Spinal cord (tissue), 10 donors: ENCODE measurements around the gene TARS3. TPM values are rescaled to one million over a fixed set of nuclear protein-coding genes. Genes with fewer than 3 reads are reported as not detected.

Experiments
- DNase-seq, 6 donors: peaks; one replicate each; pipeline versions ENCODE4 v3.0.0 to v3.0.0-alpha.2; 2013 to 2015; ENCODE audit warnings: low spot score in 6 of 6, low read depth in 4 of 6
- H3K27ac ChIP-seq: one replicate; pipeline ENCODE4 v1.5.1; 2013; ENCODE audit warnings: low read depth, low read length, control low read depth
- H3K27me3 ChIP-seq: one replicate; pipeline ENCODE4 v1.6.1; 2013; ENCODE audit warnings: low read length; ENCODE audit not compliant: control insufficient read depth, insufficient read depth
- H3K36me3 ChIP-seq: one replicate; pipeline ENCODE4 v1.6.1; 2013; ENCODE audit warnings: low read length; ENCODE audit not compliant: control insufficient read depth, insufficient read depth
- H3K4me1 ChIP-seq: one replicate; pipeline ENCODE4 v1.6.1; 2013; ENCODE audit warnings: low read length; ENCODE audit not compliant: control insufficient read depth, insufficient read depth
- H3K4me3 ChIP-seq: one replicate; pipeline ENCODE4 v1.5.1; 2013; ENCODE audit warnings: low read depth, low read length, control low read depth
- H3K9me3 ChIP-seq: one replicate; pipeline ENCODE4 v1.6.1; 2013; ENCODE audit warnings: low read length; ENCODE audit not compliant: control insufficient read depth, insufficient read depth
- WGBS: methylation state at CpG from one replicate; pipeline ENCODE4 v1.1.5; 2013; ENCODE audit warnings: missing lambda C conversion rate; ENCODE audit not compliant: insufficient coverage; 5-methylcytosine and 5-hydroxymethylcytosine counted together
- polyA plus RNA-seq, 2 donors: library from polyadenylated mRNA; unstranded; fragments of 120-200 nt; gene quantifications; one replicate each; pipeline ENCODE4 v1.2.1, GENCODE V29; 2013; ENCODE audit not compliant: insufficient read length in 2 of 2
- total RNA-seq, 2 donors: library from RNA; depleted of rRNA in 1 of 2; stranded (reverse); fragments of 120-200 nt in 1 of 2; fragments of >200 nt in 1 of 2; gene quantifications; one replicate each; pipeline versions ENCODE4 v1.2.3 to v1.2.4, GENCODE V29; 2013 to 2014
- donor health status: healthy.

TARS3 gene
- total and polyA plus RNA-seq, 4 donors: 26.0 to 38.7 (median 31.4) TPM

DNA sequence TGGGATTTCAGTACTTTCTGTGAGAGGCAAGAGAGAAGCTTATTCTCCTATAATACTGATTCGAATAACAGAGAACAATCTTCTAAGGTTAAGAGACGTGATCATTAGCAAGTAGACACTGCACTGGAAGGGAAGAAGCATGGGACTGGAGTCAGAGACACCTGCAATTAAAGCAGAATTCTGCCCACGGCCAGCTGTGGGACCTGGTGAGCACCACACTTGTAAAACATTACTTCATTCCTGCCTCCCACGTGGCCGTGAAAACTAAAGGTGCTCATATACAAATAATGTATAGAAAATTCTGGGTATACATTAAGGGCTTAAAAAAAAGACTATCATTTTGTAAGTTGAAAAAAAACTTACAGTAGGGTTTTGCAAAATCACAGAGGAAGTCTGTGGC, 74.1 kb downstream of the TARS3 start:
- no peak overlapping the region for H3K4me3 ChIP-seq
- no peaks in the 10 kb centered on the region for H3K27me3 ChIP-seq
- DNase-seq: no peak
- H3K4me1 ChIP-seq: peaks cover 14% of the 10 kb centered on the region
- H3K27ac ChIP-seq: no peak overlapping the region
- WGBS: no CpG with 5 or more reads among the region's 5 CpGs
- no peaks in the 10 kb centered on the region for H3K9me3 ChIP-seq
- H3K36me3 ChIP-seq: peaks cover 16% of the 10 kb centered on the region

DNA sequence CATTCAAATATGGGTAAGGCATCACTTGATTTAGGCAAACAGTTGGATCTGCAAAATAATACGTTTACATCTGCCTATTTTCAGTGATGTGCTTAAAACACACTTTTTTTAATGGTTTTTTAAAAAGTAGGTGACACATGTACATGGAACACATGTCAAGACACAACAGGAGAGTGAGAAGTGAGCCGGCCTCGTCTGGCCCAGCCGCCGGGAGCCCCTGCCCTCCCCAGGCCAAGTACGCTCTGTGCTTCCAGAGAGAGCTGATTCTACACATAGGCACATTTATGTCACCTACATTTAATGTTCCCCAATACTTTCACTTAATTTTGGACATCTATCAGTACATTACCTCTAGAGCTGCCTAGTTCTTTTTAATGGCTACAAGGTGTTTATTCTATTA, 75.9 kb downstream of the TARS3 start:
- H3K36me3 ChIP-seq: peaks cover 26% of the 10 kb centered on the region
- no peaks in the 10 kb centered on the region for H3K27me3 ChIP-seq
- DNase-seq: no peak
- no peak overlapping the region for H3K4me3 ChIP-seq
- 90% methylated on average over 5 of the region's 6 CpGs for WGBS
- no peak overlapping the region for H3K27ac ChIP-seq
- H3K9me3 ChIP-seq: no peaks in the 10 kb centered on the region
- H3K4me1 ChIP-seq: peaks cover 14% of the 10 kb centered on the region

DNA sequence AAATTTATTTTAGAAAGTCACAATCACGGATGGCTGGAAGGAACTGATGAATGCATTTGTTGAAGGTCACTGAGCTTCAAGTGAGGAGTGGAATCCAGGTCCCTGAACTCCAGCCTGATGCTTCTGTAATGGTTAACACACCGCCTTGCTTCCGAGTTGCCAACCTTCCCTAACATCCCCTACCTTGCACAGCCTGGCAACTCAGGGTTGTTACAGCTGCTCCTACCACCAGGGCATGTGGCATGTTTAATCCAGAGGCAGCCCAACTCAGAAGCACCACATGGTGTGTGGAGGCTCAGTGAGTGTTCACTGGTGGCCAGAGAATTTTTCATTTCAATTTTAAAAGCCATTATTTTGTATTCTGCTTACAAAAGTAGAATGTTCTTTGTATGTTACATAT, 77.0 kb downstream of the TARS3 start:
- no peak overlapping the region for H3K27ac ChIP-seq
- no peak for DNase-seq

DNA sequence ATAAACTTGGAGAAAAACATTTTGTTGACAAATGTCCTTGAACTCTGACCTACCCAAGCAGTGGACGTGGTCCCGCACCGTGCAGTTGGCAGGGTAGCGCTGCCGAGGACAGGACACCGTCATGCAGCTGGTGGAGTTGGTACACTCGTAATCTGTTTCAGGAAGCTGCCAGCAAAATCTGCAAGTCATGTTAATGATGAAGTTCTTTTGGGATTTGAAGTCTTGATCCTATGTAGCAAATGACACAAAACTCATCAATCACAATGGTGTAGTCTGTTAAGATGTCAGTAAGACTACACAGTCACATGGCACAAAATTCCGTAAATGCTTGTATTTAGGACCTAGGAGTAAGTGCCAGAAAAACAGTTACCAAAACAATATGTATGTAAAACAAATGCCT, 77.6 kb downstream of the TARS3 start:
- H3K4me3 ChIP-seq: no peak overlapping the region
- H3K36me3 ChIP-seq: peaks cover 31% of the 10 kb centered on the region
- H3K4me1 ChIP-seq: peaks cover 6% of the 10 kb centered on the region
- no peaks in the 10 kb centered on the region for H3K27me3 ChIP-seq
- no peak overlapping the region for H3K27ac ChIP-seq
- DNase-seq: no peak
- 68% methylated on average over 3 of the region's 8 CpGs for WGBS
- no peaks in the 10 kb centered on the region for H3K9me3 ChIP-seq

More for the DNA sequence above, 77.0 kb downstream of the TARS3 start:
- Histone ChIP-seq H3K4me1 (peaks cover 6% of the 10 kb centered on the region), H3K9me3 (no peaks in the 10 kb centered on the region), H3K36me3 (peaks cover 31% of the 10 kb centered on the region), H3K27me3 (no peaks in the 10 kb centered on the region), H3K4me3 (no peak overlapping the region)
- 83% methylated on average over 3 of the region's 3 CpGs for WGBS

DNA sequence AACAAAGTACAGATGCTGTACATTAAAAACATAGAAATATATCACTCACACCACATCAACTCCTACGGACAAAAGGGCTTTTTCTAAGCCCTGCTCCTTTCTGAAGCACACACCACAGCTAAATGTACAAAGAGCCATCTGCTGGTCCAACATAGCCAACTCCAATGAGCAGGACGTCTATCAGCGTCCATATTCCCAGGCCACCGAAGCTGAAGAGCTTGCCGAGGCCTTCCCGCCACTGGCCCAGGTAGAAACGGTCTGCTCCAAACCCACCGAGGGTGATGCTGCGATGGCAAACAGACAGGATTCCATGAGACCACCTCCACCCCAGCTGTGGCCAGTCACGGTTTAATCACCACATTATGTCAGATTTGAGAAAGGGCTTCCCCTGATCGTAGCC, 81.9 kb downstream of the TARS3 start:
- Histone ChIP-seq H3K27ac (no peak overlapping the region), H3K9me3 (no peaks in the 10 kb centered on the region), H3K4me3 (no peak overlapping the region), H3K4me1 (peaks cover 3% of the 10 kb centered on the region), H3K36me3 (peaks cover 25% of the 10 kb centered on the region), H3K27me3 (no peaks in the 10 kb centered on the region)
- WGBS: 36% methylated on average over 10 of the region's 11 CpGs
- DNase-seq: peak in 2 of 6 donors; percentile 39 to 64

DNA sequence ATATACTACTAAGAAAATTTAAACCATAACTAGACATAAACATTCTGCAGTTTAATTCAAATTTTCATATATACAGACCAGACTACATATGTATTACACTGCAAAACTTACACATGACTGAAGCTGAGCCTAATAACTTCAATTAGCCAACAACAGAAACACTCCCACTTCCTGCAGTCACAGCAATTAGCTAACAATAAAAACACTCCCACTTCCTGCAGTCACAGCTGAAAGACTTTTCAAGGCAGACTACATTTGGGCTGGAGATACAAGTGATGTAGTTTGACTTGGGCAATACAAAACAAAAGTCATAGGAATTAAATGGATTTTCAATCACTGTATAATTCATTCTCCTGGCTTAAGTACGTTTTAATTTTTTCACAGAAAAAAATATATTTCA, 82.4 kb downstream of the TARS3 start:
- H3K4me3 ChIP-seq: no peak overlapping the region
- H3K36me3 ChIP-seq: peaks cover 25% of the 10 kb centered on the region

DNA sequence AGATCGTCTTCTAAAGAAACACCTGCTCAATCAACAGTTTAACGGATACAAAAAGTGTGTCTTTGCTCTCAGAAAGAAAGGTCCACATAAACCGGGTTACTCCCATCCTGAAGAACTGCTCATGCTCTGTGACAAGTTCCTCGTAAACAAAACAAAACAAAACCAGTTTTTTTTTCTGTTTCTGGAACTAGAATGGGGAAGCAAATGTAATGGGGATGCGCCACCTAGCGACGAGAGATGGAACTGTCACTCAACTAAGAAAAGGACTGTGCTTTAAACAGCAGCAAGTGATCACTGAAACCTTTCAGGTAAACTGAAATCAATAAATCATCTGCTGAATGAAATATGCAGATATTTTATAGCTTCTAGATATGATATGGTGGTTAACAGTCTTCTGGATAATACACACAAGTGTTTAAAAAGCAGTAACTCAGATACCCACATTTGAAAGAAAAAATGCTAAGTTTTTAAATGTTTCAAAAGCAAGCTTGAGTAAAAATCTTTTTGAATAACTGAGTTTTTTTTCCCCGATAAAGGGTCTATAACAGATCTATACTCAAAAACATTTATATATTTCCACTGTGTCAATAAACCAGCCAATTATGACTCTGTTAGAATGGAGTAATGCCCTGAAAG, 83.0 kb downstream of the TARS3 start:
- Histone ChIP-seq H3K4me3 (no peak overlapping the region), H3K9me3 (no peaks in the 10 kb centered on the region), H3K27ac (no peak overlapping the region), H3K27me3 (no peaks in the 10 kb centered on the region), H3K36me3 (peaks cover 20% of the 10 kb centered on the region), H3K4me1 (peaks cover 3% of the 10 kb centered on the region)
- DNase-seq: peak; percentile 62 to 94 (median 69)
- WGBS: 10% methylated on average over 4 of the region's 8 CpGs

More for the DNA sequence above, 82.4 kb downstream of the TARS3 start:
- DNase-seq: peak in 1 of 6 donors; percentile 29
- Histone ChIP-seq H3K27ac (no peak overlapping the region), H3K27me3 (no peaks in the 10 kb centered on the region), H3K4me1 (peaks cover 3% of the 10 kb centered on the region), H3K9me3 (no peaks in the 10 kb centered on the region)
- 14% methylated on average over 1 of the region's 1 CpG for WGBS

DNA sequence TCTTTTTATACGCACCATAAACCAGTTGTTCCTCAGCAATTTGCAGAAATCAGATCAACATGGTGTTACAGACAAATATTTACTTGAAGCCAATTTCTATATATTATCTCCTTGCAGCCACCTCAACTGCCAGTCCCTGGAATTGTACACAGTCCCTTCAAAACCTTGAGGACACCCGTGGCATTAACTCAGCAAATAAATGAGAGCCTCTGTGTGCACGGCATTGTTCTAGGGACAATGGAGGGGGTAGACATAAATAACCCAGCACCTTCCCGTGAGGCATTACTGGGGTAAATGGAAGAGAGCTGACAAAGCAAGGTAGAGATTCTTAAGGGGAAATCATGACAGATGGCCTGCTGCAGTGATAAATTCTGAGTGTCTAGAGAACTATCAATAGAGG, 84.6 kb downstream of the TARS3 start:
- H3K4me3 ChIP-seq: no peak overlapping the region
- WGBS: 31% methylated on average over 2 of the region's 4 CpGs
- H3K36me3 ChIP-seq: peaks cover 18% of the 10 kb centered on the region
- H3K4me1 ChIP-seq: peaks cover 3% of the 10 kb centered on the region
- no peaks in the 10 kb centered on the region for H3K9me3 ChIP-seq
- H3K27ac ChIP-seq: no peak overlapping the region
- no peak for DNase-seq
- no peaks in the 10 kb centered on the region for H3K27me3 ChIP-seq

DNA sequence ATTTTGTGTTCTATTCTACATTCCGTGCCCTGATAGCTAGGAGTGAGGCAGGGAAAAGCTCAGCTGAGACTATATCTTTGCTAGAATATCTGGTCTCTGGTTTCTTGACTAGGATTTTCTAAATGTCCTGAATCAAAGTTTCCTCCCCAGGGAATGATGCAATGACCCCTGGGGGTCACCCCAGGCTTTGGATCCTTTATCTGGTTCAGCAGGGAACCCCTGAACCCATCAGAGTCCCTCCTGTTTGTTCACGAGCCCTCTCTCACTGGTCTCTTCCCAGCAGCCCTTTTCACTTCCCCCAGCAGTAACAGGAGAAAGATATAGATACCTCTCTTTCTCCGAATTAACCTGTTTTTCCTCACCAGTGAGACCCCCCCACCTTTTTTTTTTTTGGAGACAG, 86.4 kb downstream of the TARS3 start:
- no peaks in the 10 kb centered on the region for H3K9me3 ChIP-seq
- no peak overlapping the region for H3K27ac ChIP-seq
- no peak for DNase-seq
- H3K4me1 ChIP-seq: peaks cover 3% of the 10 kb centered on the region
- H3K36me3 ChIP-seq: peaks cover 3% of the 10 kb centered on the region
- H3K27me3 ChIP-seq: no peaks in the 10 kb centered on the region
- no peak overlapping the region for H3K4me3 ChIP-seq
- 83% methylated on average over 2 of the region's 3 CpGs for WGBS

DNA sequence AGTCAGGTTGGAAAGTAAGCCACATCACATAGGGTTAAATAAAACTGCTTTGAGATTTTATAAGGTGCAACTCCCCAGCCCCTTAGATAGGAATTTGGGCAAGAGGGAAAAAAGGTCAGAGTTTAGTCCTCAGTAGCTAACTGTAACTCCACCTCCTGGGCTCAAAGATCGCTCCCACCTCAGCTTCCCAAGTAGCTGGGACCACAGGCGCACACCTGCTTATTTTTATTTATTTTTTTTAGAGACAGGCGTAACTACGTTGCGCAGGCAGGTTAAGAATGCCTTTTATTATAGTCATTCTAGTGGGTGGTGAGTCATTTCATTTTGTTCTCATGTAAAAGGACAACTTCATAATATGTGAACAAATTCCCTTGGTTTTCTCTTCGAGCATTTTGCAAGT, 86.8 kb downstream of the TARS3 start:
- Histone ChIP-seq H3K27ac (no peak overlapping the region), H3K27me3 (no peaks in the 10 kb centered on the region), H3K36me3 (peaks cover 3% of the 10 kb centered on the region), H3K4me3 (no peak overlapping the region), H3K4me1 (peaks cover 3% of the 10 kb centered on the region), H3K9me3 (no peaks in the 10 kb centered on the region)
- no peak for DNase-seq
- WGBS: no CpG with 5 or more reads among the region's 6 CpGs
